Inflammatory macrophage treated with lipopolysaccharide for 4 hours (primary cell): ENCODE results near the gene PCBP3.
"Not testable (repeated sequence)": the region's sequence is repeated elsewhere in the genome, so short reads cannot be mapped to it uniquely, and the experiment has no call there.

Experiments
- DNase-seq: peaks from one replicate; pipeline ENCODE4 v3.0.0-alpha.2; 2020

The PCBP3 gene

GRCh38 chr21:45940091-45940490 lies 296.6 kb downstream of the PCBP3 start:
- no peak for DNase-seq

DNA sequence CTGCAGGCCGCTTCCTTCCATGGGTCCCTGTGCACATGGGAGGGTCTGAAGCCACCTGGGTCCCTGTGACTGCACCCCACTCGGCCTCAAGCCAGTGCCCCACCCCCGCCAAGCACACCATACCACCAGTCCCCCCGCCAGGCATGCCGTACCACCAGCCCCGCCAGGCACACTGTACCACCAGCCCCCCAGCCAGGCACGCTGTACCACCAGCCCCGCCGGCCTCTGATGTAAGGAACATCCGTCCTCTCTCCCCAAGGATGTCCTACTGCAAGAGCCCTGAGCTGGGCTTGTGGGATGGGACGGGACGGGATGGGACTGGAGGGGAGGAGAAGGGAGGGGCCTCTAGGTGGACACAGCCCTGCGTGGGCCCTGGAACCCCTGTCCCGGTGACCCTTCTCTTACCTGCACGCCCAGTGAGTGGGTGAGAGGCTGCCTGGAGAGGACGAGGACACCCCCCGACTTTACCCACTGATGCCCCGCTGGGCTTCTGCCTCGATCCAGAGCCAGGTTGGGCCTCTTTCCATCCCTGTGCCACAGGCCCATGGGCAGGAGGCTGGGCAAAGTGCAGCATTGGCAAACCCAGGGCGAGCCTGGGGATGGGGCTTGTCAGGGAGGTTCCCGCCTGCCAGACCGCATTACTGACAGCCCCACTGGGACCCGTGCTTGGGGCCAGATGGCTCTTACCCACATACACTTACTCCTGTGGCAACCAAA lies 297.3 kb downstream of the PCBP3 start:
- no peak for DNase-seq

DNA sequence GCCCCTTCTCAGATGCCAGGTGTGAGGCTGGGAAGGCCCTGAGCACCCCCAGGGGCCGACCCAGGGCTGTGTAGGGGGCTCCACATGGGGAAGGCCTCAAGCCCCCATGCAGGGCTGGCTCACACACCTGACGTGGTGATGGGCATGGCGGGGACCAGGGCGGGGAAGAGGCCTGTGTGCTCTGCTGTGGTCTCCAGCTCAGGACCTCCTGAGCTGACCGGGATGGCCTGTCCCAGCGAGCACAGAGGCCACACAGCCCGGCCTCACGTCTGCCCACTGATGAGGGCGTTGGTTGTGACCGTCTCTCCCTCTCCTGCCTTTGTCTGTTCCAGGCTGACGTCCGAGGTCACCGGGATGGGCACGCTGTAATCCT lies 297.8 kb downstream of the PCBP3 start:
- DNase-seq = no peak

DNA sequence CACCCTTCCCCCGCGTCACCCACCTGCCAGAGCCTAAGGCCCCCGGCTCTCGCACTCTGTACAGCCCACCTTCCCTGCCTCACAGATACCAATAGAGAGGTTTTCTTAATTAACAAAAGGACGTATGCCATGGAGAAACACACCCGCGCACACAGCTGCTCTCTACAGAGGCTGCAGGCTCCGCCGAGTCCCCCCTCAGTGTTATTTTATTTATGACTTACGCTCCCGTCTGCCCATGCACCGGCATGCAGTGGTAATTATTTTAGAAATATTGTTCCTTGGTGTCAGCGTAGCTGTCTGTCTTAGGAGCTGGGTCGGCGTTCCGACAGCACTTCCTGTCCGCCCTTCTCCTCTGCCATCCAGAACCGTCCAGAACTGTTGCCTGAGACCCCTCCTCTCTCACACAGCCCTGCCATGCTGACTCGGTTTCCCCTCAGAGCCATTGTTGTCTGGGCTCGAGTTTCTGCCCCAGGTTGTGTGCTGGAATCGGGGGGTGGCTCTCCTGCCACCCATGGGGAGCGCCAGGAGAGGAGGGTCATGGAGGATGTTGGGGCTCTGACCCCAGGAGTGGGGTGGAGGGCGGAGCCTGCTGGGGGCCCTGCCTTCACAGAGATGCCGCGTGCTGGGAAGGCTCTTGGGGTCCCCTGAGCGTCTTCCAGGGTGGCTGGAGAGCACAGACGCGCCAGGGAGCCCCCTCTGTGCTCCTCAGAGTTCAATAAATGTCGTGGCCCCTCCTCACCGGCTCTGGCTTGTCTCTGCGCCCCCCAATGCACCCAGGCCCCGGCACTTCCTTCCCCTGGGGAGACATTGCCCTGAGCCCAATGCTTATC lies 298.4 kb downstream of the PCBP3 start:
- DNase-seq = no peak

DNA sequence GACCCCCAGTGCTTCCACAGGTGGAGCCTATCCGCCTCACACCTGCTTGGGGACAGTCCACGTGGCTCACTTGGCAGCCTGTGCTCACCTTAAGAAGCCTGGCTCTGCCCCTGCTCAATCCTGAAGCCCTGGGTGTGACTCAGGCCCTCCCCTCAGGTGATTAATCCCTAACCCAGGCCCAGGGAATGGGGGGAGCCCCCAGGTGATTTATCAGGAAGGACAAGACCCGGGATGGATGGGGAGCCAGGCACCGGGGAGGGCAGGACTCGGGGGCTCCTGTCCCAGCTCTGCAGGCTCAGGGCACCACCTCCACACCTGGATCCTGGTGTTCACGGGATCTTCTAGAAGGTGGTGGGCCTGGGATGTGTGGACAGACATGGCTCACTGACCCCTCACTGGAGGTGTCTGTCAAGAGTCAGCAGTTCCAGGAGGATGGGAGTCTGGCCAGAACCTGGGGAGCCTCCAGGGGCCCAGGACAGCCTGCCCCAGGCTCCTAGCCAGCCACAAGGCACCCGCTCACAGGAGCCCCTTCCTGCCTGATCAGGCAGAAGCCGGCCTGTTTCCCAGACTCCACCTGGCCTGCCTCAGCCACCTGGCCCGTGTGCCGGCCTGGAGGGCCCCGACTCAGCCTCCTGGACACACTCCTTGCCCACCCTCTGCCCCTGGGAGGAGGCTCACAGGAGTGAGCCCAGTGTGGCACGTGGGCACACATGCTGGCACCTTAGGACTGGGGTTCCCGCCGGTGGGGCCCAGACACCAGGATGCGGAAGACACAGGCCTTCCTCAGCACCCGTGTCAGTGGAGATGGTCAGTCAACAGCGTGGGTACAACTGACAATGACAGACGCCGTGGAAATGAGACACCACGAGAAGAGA lies 299.5 kb downstream of the PCBP3 start:
- DNase-seq = no peak

DNA sequence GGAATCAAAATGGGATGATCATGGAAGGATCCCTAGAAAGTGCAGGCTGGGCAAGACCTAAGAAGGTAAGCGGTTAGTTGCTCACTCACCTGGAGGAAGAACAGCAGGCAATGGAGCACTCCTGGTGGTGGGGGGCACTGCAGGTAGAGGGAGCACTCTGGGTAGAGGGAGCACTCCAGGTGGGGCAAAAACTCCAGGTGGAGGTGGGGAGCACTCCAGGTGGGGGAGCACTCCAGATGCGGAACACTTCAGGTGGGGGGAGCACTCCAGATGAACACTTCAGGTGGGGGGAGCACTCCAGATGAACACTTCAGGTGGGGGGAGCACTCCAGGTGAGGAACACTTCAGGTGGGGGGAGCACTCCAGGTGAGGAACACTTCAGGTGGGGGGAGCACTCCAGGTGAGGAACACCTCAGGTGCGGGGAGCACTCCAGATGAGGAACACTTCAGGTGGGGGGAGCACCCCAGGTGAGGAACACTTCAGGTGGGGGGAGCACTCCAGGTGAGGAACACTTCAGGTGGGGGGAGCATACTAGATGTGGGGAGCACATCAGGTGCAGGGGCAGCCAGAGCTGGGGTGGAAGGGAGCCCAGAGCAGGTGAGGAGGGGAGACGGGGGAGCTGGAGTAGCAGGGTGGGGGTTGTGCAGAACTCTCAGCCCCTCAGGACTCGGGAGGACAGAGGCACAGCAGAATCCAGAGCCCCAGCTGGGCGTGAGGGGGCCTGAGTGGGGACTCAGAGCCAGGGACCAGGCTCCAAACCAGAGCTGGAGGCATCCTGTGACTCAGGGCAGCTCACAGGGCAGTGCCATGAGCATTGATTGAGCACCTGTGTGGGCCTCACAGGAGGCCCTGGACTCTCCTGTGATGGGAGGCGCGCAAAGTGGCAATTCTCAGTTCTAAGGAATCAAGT lies 300.4 kb downstream of the PCBP3 start:
- DNase-seq = no peak

- no peak for DNase-seq
Observed at GRCh38 chr21:45944601-45945000, 301.1 kb downstream of the PCBP3 start.

DNA sequence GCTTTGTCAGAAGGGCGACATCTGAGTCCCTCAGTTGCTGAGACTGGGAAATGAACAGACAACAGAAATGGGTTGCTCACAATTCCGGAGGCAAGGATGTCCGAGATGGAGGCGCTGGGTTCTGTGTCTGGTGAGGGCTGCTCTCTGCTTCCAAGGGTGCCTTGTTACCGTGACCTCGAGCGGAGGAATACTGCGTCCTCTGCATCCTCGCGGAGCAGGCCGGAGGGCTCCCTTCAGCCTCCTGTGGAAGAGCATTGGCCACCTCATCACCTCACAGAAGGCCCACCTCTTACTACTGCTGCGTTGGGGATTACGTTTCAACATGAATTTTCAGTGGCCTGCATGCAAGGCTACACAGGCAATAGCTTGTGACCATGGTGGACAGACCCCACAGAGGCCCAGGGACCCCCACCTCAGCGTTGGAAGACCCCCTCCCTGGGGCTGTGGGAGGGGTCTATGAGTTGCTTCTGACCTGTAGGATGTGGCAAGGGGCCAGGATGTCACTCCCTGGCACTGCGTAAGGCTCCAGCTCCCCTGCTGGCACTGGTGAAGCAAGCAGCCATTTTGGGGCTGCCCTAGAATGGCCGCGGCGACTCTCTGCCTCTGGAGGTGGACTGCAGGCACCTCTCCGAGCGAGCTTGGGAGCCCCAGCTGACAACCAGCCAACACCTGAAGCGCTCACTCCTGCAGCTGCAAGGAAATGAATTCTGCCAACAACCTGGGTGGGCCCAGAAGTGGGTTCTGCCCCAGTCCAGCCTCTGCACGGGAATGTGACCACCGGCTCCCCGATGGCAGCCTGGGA lies 301.7 kb downstream of the PCBP3 start:
- no peak for DNase-seq

GRCh38 chr21:45945868-45946210 lies 302.3 kb downstream of the PCBP3 start:
- no peak for DNase-seq

GRCh38 chr21:45947296-45947695 lies 303.8 kb downstream of the PCBP3 start:
- DNase-seq = no peak

DNA sequence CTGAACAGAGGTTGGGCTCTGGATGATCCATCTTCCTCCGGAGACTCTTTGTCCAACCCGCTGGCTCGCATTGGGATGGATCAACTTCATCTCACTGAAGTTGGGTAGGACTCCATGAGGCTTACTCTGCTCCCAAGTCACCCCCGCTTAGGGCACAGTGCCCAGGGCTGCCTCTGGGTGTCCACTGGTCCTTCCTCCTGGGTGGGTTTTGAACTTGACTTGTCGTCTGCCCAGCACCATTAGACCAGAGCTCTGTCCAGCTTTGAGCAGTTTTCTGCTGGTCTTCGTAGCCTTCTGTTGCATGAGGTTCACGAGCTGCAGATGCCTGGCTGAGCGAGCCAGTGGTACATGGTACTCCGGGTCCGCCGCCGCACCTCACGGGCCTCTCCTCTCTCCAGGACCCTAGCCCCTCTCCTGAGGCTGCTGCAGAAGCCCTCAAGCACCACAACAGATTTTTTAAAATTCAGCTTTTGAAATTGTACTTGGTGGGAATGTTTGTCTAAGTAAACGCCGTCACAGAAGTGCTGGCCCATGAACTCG lies 304.3 kb downstream of the PCBP3 start:
- DNase-seq = no peak

DNA sequence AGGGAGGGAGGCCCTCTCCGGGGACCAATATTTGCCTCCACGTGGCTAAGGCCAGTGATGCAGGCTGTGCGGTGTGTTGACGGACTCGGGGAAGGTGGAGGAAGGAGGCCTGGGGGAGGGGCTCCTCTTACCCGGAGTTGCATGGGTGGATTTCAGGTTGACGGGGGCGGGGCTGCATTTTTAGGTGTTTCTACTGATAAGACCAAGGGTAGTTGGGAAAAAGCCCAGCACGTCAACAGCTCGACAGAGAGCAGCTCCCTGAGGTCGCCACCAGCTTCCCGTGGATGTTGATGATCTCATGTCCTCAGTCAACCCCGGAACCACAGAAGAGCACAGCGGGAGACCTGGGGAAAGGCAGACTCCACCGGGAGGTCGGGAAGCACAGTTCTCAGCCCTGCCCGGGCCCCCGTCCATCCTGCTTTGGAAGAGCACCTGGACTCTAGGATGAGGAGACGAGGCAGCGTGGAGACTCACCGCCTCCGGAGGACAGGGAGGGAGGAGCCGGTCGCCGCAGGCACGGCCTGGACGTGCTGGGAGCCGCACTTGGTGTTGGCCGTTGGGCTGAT lies 305.1 kb downstream of the PCBP3 start:
- DNase-seq = no peak

DNA sequence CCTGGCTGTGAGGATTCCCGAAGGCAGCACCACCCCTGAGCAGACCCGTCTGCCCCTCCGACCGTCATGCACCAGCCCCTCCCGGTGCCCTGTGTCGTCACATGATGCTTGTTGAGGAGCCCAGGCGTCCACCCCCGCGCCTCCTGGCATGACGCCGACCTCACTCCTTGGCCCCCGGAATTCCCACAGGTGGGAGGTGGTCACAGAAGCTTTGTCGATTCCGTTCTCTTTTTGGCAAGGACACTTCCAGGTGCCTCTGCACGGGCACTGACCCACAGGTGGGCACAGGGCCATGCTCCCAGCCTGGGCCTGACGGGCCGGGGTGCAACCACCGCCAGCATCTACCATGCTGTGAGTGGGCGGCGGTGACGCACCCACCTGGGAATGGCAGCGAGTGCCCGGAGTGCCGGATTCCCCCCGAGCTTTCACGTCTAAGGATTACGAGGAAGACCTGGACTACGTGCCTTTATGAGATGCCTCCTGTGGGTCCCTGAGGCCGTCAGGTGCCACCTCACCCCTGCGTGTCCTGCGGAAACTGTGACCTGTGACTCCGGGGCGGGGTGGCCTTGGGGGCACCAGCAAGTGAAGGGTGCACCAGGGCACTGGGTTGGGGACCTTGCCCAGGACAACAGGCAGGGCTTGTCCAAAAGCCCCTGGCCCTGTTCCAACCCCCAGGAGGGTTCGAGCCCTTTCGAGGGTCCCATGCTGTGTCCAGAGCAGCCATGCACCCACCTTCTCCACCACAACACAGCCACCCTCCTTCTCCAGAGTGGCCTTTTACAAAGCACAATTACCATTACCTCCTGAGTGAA lies 306.6 kb downstream of the PCBP3 start:
- DNase-seq = no peak

GRCh38 chr21:45950740-45951515 lies 307.4 kb downstream of the PCBP3 start:
- DNase-seq = no peak

DNA sequence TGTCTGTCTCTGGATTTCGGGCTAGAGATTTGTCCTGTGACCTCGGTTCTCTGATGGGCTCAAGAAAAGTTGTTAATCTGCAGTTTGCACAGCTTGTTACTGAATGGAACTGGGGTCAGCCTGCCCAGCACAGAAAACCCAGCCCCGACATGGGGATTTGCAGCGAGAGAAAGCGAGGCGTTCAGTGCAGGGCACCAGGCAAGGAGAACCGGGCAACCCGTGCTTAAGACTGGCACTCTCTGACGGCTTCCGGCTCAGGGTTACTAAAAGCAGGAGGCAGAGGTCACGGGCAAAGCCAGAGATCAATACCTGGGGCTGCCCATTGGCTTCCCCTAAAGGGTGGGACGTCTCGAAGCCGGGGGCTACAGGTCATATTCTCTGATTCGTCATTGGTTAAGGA lies 308.2 kb downstream of the PCBP3 start:
- DNase-seq = no peak

GRCh38 chr21:45952527-45952926 lies 309.0 kb downstream of the PCBP3 start:
- not testable (repeated sequence) for DNase-seq

GRCh38 chr21:45952974-45953373 lies 309.4 kb downstream of the PCBP3 start:
- DNase-seq = no peak

GRCh38 chr21:45954261-45954660 lies 310.7 kb downstream of the PCBP3 start:
- DNase-seq = no peak

DNA sequence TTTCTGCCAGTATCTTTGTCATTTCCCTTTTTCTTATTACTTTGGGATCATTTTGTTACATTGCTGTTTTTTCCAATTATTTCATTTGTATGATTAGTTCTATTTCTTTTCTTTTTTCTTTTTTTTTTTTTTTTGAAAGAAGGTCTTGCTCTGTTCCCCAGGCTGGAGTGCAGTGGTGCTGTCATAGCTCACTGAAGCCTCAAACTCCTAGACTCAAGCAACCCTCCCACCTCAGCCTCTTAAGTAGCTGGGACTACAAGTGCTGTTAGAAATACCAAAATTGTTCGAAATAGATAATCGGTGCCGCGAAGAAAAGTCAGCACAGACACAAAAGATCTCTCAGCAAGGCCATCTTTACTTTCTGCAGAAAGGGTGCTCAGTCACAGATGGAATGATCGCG lies 311.4 kb downstream of the PCBP3 start:
- DNase-seq = no peak
